SK-N-MC (cell line): ENCODE data around the gene OR7A17.

Experiments used
- DNase-seq: peaks from one replicate; pipeline ENCODE4 v3.0.0-alpha.2; 2011; ENCODE audit warnings: low read depth, low spot score
- H3K27ac ChIP-seq: fragments of 200-600 bp; sonication (generic); 2 replicates; pipeline ENCODE4 v1.5.1; 2016; ENCODE audit warnings: mixed run types
- H3K36me3 ChIP-seq: fragments of 200-600 bp; sonication (generic); 2 replicates; pipeline ENCODE4 v1.6.1; 2017; ENCODE audit warnings: antibody characterized with exemption, low read length, mixed read lengths; ENCODE audit not compliant: insufficient read depth
- H3K4me3 ChIP-seq: fragments of 200-600 bp; sonication (generic); 2 replicates; pipeline ENCODE4 v1.5.1; 2016
- H3K9ac ChIP-seq: fragments of 200-600 bp; sonication (generic); 2 replicates; pipeline ENCODE4 v1.8.0; 2017; ENCODE audit warnings: mixed run types, mixed read lengths; ENCODE audit not compliant: insufficient read length
- H3K9me3 ChIP-seq: fragments of 200-600 bp; sonication (generic); 2 replicates; pipeline ENCODE4 v1.6.1; 2017; ENCODE audit warnings: low read depth, mild to moderate bottlenecking, antibody characterized with exemption, low read length, moderate library complexity, mixed read lengths
- EZH2 ChIP-seq: fragments of 200-600 bp; sonication (generic); IDR thresholded peaks from one replicate; pipeline ENCODE4 v1.6.1; 2017; ENCODE audit warnings: antibody characterized with exemption
- FOXP2 ChIP-seq: optimal IDR thresholded peaks from 2 replicates; pipeline ENCODE3; 2011; ENCODE audit warnings: mild to moderate bottlenecking, moderate library complexity; ENCODE audit not compliant: insufficient read depth; ENCODE audit errors: extremely low read length, control extremely low read depth
- POLR2AphosphoS5 ChIP-seq: IDR thresholded peaks from 2 replicates; pipeline ENCODE4 v1.6.1; 2012; ENCODE audit warnings: mild to moderate bottlenecking, low read depth, low read length, borderline replicate concordance

The OR7A17 gene

DNA sequence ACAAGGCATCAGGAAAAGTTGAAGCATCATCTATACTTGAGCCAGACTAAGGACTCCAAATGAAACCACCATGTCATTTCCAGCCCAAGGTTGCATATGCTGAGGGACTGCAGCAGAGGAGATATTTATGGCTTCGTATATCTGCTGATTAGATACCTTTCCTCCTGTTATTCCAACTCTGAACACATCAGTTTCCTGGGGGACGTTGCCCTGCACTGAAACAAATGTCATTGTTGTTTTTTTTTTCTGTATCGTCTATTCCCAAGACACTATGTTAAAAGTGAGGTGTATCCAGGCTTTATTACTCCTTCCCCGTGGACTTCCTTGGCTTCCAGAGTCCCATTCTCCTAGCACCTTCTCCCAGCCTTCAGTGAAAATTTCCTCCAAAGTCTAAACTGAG, at the start of gene OR7A17:
OR7A17 (minus strand) TSS at position 101 of the 400 bp plus-strand sequence. CDS start 4,777 bp downstream, outside the sequence.
- DNase-seq = no peak
- TF ChIP-seq POLR2AphosphoS5 (no peak), FOXP2 (no peak), EZH2 (no peak)
- Histone ChIP-seq H3K36me3 (no peaks in the 10 kb centered on the region), H3K27ac (no peak within 1 kb of the TSS), H3K9ac (no peak within 1 kb of the TSS), H3K9me3 (peaks cover 3% of the 10 kb centered on the region; the same call in 1 of the 2 replicates), H3K4me3 (no peak within 1 kb of the TSS)

DNA sequence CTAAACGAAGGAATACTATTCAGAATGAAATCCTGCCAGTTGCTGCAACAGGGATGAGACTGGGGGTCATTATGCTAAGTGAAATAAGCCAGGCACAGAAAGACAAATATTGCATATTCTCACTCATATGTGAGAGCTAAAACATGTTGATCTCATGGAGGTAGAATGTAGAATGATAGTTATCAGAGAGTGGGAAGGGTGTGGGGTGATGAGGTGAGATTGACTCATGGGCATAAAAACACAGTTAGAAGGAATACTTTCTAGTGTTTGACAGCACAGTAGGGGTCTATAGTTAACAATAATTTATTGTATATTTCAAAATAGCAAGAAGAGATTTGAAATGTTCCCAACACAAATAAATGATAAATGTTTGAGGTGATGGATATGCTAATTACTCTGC, 47.6 kb upstream of the OR7A17 start:
- DNase-seq = no peak
- H3K27ac ChIP-seq = no peak overlapping the region
- no peak overlapping the region for H3K4me3 ChIP-seq
- TF ChIP-seq FOXP2 = no peak
- H3K9me3 ChIP-seq = no peaks in the 10 kb centered on the region
- H3K36me3 ChIP-seq = no peaks in the 10 kb centered on the region
- H3K9ac ChIP-seq = no peak overlapping the region

DNA sequence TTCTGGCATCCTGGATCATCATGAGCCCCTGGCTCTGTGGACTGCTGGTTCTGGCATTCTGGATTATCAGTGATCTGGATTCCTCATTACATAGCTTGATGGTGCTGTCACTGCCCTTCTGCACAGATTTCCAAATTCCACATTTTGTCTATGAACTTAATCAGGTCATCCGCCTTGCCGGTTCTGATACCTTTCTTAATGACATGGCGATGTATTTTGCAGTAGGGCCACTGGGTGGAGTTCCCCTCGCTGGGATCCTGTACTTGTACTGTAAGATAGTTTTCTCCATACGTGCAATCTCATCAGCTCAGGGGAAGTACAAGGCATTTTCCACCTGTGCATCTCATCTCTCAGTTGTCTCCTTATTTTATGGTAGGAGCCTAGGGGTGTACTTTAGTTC, 30.9 kb upstream of the OR7A17 start:
- Histone ChIP-seq H3K9me3 (no peaks in the 10 kb centered on the region), H3K9ac (no peak overlapping the region), H3K27ac (no peak overlapping the region), H3K4me3 (no peak overlapping the region), H3K36me3 (no peaks in the 10 kb centered on the region)
- TF ChIP-seq POLR2AphosphoS5 (no peak), EZH2 (no peak), FOXP2 (no peak)
- no peak for DNase-seq

DNA sequence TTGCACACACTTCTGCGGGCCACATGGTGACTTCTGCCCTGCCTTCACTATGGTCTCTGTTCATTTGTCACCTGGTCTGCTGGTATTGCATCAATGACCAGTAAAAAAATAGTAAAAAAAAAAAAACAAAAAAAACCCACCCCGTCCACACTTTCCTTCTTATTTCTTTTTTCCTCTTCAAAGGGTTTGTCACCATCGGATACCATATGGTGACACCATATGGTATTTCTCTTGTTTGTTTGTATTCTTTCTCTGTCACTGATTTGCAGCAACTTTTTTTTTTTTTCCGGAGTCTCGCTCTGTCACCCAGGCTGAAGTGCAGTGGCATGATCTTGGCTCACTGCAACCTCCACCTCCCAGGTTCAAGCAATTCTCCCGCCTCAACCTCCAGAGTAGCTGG, 29.2 kb upstream of the OR7A17 start:
- no peak for DNase-seq
- Histone ChIP-seq H3K9ac (no peak overlapping the region), H3K36me3 (no peaks in the 10 kb centered on the region), H3K4me3 (no peak overlapping the region), H3K27ac (no peak overlapping the region), H3K9me3 (no peaks in the 10 kb centered on the region)
- no peak for TF ChIP-seq EZH2
- no peak for TF ChIP-seq FOXP2
- TF ChIP-seq POLR2AphosphoS5 = no peak

DNA sequence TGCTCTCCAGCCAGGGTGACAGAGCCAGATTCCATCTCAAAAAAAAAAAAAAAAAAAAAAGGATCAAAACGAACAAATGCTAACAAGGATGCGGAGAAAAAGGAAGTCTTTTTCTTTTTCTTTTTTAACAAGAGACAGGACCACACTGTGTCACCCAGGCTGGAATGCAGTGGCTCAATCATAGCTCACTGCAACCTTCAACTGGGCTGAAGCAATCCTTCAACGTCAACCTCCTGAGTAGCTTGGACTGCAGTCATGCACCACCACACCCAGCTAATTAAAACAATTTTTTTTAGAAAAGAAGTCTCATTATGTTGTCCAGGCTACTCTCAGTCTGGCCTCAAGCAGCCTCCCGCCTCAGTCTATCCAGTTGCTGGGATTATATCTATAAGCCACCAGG, 20.8 kb upstream of the OR7A17 start:
- H3K36me3 ChIP-seq = no peaks in the 10 kb centered on the region
- H3K9me3 ChIP-seq = no peaks in the 10 kb centered on the region
- H3K27ac ChIP-seq = no peak overlapping the region
- H3K4me3 ChIP-seq = no peak overlapping the region
- TF ChIP-seq POLR2AphosphoS5 = no peak
- TF ChIP-seq FOXP2 = no peak
- TF ChIP-seq EZH2 = no peak
- no peak overlapping the region for H3K9ac ChIP-seq
- no peak for DNase-seq

DNA sequence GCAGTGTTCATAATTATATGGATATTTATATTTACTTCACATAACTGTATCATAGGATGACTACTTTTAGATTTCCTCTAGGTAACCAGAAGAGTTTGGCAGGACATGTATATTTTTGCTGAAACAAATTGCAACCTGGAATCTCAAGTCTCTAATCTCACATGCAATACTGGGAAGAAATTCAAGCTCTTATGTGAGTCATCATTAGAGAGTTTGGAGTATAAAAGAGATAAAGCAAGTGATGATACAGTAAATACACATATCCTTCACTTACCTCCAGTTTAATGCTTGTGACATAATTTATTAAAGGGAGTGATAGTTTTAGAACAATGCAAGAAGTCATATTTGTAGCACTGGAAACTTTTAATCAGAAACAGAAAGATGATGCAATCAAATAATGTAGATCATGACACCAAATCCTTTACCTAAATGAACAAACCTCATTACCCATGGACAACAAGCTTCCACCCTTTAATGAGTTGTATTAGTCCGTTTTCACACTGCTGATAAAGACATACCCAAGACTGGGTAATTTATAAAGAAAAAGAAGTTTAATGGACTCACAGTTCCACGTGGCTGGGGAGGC, 15.8 kb upstream of the OR7A17 start:
- Histone ChIP-seq H3K27ac (no peak overlapping the region), H3K9ac (no peak overlapping the region), H3K4me3 (no peak overlapping the region), H3K9me3 (no peaks in the 10 kb centered on the region), H3K36me3 (no peaks in the 10 kb centered on the region)
- no peak for DNase-seq
- TF ChIP-seq EZH2 (no peak), POLR2AphosphoS5 (no peak), FOXP2 (no peak)

DNA sequence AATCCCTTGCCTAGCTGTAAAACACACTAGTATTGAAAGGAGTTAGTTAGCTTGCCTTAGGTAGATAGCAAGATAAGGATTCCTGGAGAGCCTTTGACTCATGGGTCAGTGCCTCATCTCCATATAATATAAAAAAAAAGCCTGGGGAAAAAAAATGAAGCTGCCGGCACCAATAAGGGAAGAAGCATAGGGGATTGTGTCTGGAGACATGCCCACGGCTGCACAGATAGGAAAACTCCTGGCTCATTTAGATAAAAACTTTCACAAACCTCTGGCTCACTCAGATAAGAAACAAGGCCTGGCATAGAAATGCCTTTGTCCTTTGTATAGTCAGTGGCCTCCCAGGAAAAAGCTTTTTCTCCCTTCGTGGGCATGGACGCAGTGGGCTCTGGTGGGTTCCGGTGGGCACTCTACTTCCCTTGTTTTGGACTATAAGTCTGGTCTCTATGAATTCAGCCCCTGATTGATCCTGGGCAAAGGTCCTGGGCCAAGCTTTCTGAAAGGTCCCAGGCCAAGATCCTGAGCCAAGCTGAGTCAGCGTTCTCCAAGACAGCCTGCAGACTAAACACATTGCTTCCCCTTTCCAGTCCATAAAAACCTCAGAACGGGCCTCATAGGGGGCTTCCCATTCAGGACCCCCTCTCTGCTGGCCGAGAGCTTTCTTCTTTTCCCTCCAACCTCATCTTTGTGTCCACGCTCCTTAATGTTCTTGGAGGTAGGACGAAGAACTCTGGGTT, 4.9 kb upstream of the OR7A17 start:
- Histone ChIP-seq H3K4me3 (no peak overlapping the region), H3K9ac (no peak overlapping the region), H3K36me3 (no peaks in the 10 kb centered on the region), H3K27ac (no peak overlapping the region), H3K9me3 (peaks cover 3% of the 10 kb centered on the region; the same call in 1 of the 2 replicates)
- TF ChIP-seq POLR2AphosphoS5 (no peak), EZH2 (no peak), FOXP2 (no peak)
- DNase-seq = no peak

DNA sequence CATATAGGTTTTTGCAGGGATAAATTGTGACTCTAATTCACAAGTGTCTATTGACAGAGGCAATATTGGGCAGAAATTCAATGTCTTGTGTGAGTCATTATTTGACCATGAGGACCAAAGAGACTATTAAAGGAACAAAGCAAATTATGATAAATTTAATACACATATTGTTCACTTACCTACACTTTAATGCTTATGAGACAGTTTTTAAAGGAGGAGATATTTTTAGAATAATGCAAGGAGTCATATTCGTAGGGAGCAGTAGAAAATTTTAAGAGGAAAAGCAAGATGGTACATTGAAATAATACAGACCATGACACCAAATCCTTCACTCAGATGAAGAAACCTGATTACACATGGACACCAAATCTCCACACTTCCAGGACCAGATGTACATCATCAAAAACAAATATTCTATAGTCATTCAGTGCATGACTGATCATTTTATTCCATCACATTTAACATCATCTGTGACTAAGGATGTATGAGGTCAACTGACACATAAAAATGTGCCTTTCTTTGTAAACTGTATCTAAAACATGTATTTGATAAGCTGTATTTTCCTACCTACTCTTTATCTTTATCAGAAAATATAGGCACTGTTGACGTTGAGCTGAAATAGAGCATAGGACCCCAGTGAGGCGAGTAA, 4.2 kb upstream of the OR7A17 start:
- Histone ChIP-seq H3K4me3 (no peak overlapping the region), H3K27ac (no peak overlapping the region), H3K36me3 (no peaks in the 10 kb centered on the region), H3K9me3 (peaks cover 3% of the 10 kb centered on the region; the same call in 1 of the 2 replicates), H3K9ac (no peak overlapping the region)
- DNase-seq = no peak
- TF ChIP-seq POLR2AphosphoS5 (no peak), FOXP2 (no peak), EZH2 (no peak)
